CD14-positive monocyte (primary cell): ENCODE data around the gene CXXC5. TPM values are rescaled to one million over a fixed set of nuclear protein-coding genes. Genes with fewer than 3 reads are reported as not detected.

Experiments
- DNase-seq, 3 donors: peaks; one replicate each; pipeline ENCODE4 v3.0.0-alpha.2; 2011 to 2022
- H2AFZ ChIP-seq: 2 replicates; pipeline ENCODE4 v1.6.0; 2012; ENCODE audit warnings: mild to moderate bottlenecking, low read depth, low read length, inconsistent platforms; ENCODE audit not compliant: insufficient read depth, poor library complexity, severe bottlenecking
- H3K27ac ChIP-seq, 2 donors: 1 replicate in 1 of 2; 2 replicates in 1 of 2; pipeline ENCODE4 v1.5.1; 2012 to 2013; ENCODE audit warnings: low read length in 2 of 2, control low read depth in 1 of 2, inconsistent platforms in 1 of 2, low read depth in 1 of 2, mild to moderate bottlenecking in 1 of 2
- H3K27me3 ChIP-seq, 2 donors: one replicate each; pipeline versions ENCODE4 v1.6.0 to v1.6.1; 2011 to 2013; ENCODE audit warnings: low read length in 2 of 2; ENCODE audit not compliant: control insufficient read depth in 2 of 2, insufficient read depth in 2 of 2
- H3K36me3 ChIP-seq, 2 donors: replicated peaks in 1 of 2; 1 replicate in 1 of 2; 2 replicates in 1 of 2; pipeline versions ENCODE4 v1.5.1 to v1.6.1; 2012 to 2013; ENCODE audit warnings: low read length in 2 of 2, control low read depth in 1 of 2, inconsistent platforms in 1 of 2, mild to moderate bottlenecking in 1 of 2; ENCODE audit not compliant: insufficient read depth in 2 of 2, control insufficient read depth in 1 of 2
- H3K4me1 ChIP-seq, 2 donors: 1 replicate in 1 of 2; 2 replicates in 1 of 2; pipeline versions ENCODE4 v1.5.1 to v1.6.1; 2012 to 2013; ENCODE audit warnings: low read length in 2 of 2, control low read depth in 1 of 2, inconsistent platforms in 1 of 2, mild to moderate bottlenecking in 1 of 2, moderate library complexity in 1 of 2; ENCODE audit not compliant: insufficient read depth in 2 of 2, control insufficient read depth in 1 of 2
- H3K4me2 ChIP-seq: replicated peaks from 2 replicates; pipeline ENCODE3; 2012; ENCODE audit warnings: low read length, moderate library complexity, mild to moderate bottlenecking; ENCODE audit not compliant: poor library complexity, severe bottlenecking; ENCODE audit errors: extremely low read depth
- H3K4me3 ChIP-seq, 3 experiments: fragments of 200-600 bp in 1 of 3; sonication (generic) in 1 of 3; replicated peaks in 1 of 3; 1 replicate in 2 of 3; 2 replicates in 1 of 3; pipeline ENCODE4 v1.5.1; 2011 to 2013; ENCODE audit warnings: low read length in 3 of 3, mild to moderate bottlenecking in 3 of 3, control low read depth in 2 of 3, low read depth in 2 of 3, inconsistent platforms in 1 of 3, moderate library complexity in 1 of 3
- H3K79me2 ChIP-seq: 2 replicates; pipeline ENCODE4 v1.6.0; 2012; ENCODE audit warnings: mild to moderate bottlenecking, control low read depth, inconsistent platforms, low read length, moderate library complexity; ENCODE audit not compliant: insufficient read depth
- H3K9ac ChIP-seq: 2 replicates; pipeline ENCODE4 v1.6.0; 2017; ENCODE audit warnings: low read length, mild to moderate bottlenecking; ENCODE audit not compliant: insufficient read depth, poor library complexity, severe bottlenecking
- H3K9me3 ChIP-seq, 2 donors: replicated peaks in 1 of 2; 1 replicate in 1 of 2; 2 replicates in 1 of 2; pipeline versions ENCODE4 v1.5.1 to v1.6.1; 2012 to 2013; ENCODE audit warnings: low read length in 2 of 2, control low read depth in 1 of 2; ENCODE audit not compliant: control insufficient read depth in 1 of 2, insufficient read depth in 1 of 2
- H4K20me1 ChIP-seq: 2 replicates; pipeline ENCODE4 v1.6.0; 2012; ENCODE audit warnings: mild to moderate bottlenecking, low read length, control low read depth, moderate library complexity; ENCODE audit not compliant: insufficient read depth
- H3K27ac Mint-ChIP-seq, 7 donors: one replicate each; pipeline ENCODE4 v1.8.0; 2020; ENCODE audit warnings: mild to moderate bottlenecking in 7 of 7, mixed read lengths in 7 of 7, moderate library complexity in 6 of 7, inconsistent platforms in 2 of 7
- H3K27me3 Mint-ChIP-seq, 3 donors: one replicate each; pipeline ENCODE4 v1.8.0; 2021 to 2022; ENCODE audit warnings: low read depth in 3 of 3, mild to moderate bottlenecking in 3 of 3, mixed read lengths in 3 of 3, moderate library complexity in 3 of 3, inconsistent platforms in 1 of 3
- H3K36me3 Mint-ChIP-seq, 2 donors: one replicate each; pipeline ENCODE4 v1.8.0; 2020; ENCODE audit warnings: mixed read lengths in 2 of 2, inconsistent platforms in 1 of 2, mild to moderate bottlenecking in 1 of 2
- H3K4me1 Mint-ChIP-seq: one replicate; pipeline ENCODE4 v1.8.0; 2020; ENCODE audit warnings: mild to moderate bottlenecking, mixed read lengths
- H3K4me3 Mint-ChIP-seq, 2 donors: one replicate each; pipeline ENCODE4 v1.8.0; 2020; ENCODE audit warnings: mild to moderate bottlenecking in 2 of 2, mixed read lengths in 2 of 2, moderate library complexity in 1 of 2
- H3K9me3 Mint-ChIP-seq, 7 donors: one replicate each; pipeline ENCODE4 v1.8.0; 2020 to 2022; ENCODE audit warnings: mixed read lengths in 7 of 7, mild to moderate bottlenecking in 6 of 7, moderate library complexity in 6 of 7, inconsistent platforms in 2 of 7
- WGBS: methylation state at CpG from one replicate; pipeline ENCODE4 v1.1.5; 2013; ENCODE audit warnings: missing lambda C conversion rate; ENCODE audit not compliant: insufficient coverage; 5-methylcytosine and 5-hydroxymethylcytosine counted together
- intact Hi-C, 2 donors: fragments of 100-400 bp; cut with micrococcal nuclease; formaldehyde crosslinking; loops; one replicate each; pipeline versions ENCODE4 v1.15.0 to v1.15.1; 2023
- polyA plus RNA-seq, 3 donors: library from polyadenylated mRNA; depleted of rRNA in 1 of 3; unstranded in 2 of 3; stranded (reverse) in 1 of 3; fragments of 300-500 nt in 2 of 3; fragments of >200 nt in 1 of 3; fragmentation: Illumina TruSeq in 2 of 3; gene quantifications; 1 replicate in 2 of 3; 2 replicates in 1 of 3; pipeline ENCODE4 v1.2.3, GENCODE V29; 2012 to 2021
- TF ChIP-seq, protein P1 (sequence below): fragments of 200-600 bp; IDR thresholded peaks from one replicate; pipeline ENCODE4 v1.8.0; 2022; ENCODE audit warnings: antibody characterized with exemption, mild to moderate bottlenecking

The CXXC5 gene
- polyA plus RNA-seq, 3 donors, result 22.4 to 37.2 (median 33.7) TPM

DNA sequence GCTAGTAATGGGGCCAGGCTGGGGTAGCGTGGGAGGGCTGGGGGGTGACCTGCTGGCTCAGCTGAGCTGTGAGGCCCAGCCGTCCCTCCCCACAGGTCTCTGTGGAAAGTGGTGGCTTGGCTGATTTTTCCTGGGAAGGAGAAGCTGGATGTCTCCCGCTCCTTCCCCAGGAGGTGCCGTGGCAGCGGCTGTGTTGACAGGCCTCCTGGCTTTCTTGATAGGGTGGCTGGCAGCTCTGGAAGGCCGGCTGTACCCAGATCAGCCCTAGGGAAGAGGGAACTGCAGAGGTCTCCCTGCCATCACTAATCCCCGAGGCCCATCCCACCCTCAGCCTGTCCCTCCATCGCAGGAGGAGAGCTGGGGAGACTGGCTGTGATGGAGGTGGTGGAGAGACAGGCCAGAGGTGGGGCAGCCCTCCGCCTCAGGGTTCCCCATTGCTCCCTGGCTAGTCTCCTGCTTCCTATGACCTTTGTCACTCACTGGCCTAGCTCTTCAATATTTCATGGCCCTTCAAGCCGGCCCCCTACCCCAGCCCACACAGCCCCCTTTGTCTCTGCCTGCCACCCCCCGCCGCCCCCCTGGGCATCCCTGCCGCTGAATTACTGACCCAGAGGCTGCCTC is 6.8 kb downstream of the CXXC5 start:
- peaks cover 5 to 39% of the 10 kb centered on the region in 2 donors for H3K27me3 ChIP-seq
- Mint-ChIP-seq H3K27ac (peak overlapping the region in 1 of 7 donors; percentile 74), H3K9me3 (peaks cover 0 to 13% (median 2%) of the 10 kb centered on the region in 7 donors), H3K27me3 (peaks cover 31 to 67% (median 43%) of the 10 kb centered on the region in 3 donors), H3K4me1 (peaks cover 70% of the 10 kb centered on the region), H3K36me3 (peaks cover 28 to 40% of the 10 kb centered on the region in 2 donors), H3K4me3 (peak overlapping the region; percentile 30 to 31)
- no peaks in the 10 kb centered on the region for H3K9me3 ChIP-seq
- peaks cover 63 to 72% of the 10 kb centered on the region in 2 donors for H3K4me1 ChIP-seq
- H2AFZ ChIP-seq, result no peak overlapping the region
- peaks cover 51% of the 10 kb centered on the region for H4K20me1 ChIP-seq
- H3K4me2 ChIP-seq, result no peak overlapping the region
- H3K4me3 ChIP-seq, result no peak overlapping the region
- no peaks in the 10 kb centered on the region for H3K36me3 ChIP-seq
- intact Hi-C loops, result no loop called here
- TF ChIP-seq, protein P1, sequence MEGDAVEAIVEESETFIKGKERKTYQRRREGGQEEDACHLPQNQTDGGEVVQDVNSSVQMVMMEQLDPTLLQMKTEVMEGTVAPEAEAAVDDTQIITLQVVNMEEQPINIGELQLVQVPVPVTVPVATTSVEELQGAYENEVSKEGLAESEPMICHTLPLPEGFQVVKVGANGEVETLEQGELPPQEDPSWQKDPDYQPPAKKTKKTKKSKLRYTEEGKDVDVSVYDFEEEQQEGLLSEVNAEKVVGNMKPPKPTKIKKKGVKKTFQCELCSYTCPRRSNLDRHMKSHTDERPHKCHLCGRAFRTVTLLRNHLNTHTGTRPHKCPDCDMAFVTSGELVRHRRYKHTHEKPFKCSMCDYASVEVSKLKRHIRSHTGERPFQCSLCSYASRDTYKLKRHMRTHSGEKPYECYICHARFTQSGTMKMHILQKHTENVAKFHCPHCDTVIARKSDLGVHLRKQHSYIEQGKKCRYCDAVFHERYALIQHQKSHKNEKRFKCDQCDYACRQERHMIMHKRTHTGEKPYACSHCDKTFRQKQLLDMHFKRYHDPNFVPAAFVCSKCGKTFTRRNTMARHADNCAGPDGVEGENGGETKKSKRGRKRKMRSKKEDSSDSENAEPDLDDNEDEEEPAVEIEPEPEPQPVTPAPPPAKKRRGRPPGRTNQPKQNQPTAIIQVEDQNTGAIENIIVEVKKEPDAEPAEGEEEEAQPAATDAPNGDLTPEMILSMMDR, result no peak
- no peak overlapping the region for H3K27ac ChIP-seq
- H3K79me2 ChIP-seq, result peaks cover 78% of the 10 kb centered on the region
- 79% methylated on average over 8 of the region's 13 CpGs for WGBS
- H3K9ac ChIP-seq, result no peak overlapping the region
- DNase-seq, result no peak

DNA sequence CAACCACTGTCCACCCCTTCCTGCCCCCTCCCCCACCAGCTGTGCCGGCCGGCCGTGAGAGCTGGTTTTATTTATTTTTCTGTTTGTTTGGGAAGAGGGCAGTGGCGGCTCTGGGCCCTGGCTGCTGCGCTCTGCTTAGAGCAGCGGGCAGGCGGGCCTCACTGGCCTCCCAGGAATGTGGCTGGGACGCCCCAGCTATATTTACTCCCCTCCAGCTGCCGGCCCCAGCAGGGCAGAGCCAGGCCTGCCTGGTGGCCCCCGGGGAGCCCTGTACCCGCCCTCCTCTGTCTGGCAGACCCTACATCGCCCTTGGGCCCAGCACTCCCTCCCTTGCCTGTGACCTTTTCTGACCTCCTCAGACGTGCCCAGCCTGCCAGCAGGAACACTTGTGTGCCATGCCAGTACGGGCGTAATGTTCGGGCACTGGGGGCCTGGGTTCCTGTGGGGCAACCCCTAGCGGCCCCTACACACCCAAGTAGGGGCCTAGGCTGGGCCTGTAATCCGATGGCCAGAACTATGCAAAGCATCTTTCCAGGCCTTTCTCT is 7.7 kb downstream of the CXXC5 start:
- 58% methylated on average over 14 of the region's 18 CpGs for WGBS
- Histone ChIP-seq H3K4me2 (no peak overlapping the region), H3K9ac (no peak overlapping the region), H3K27ac (no peak overlapping the region), H3K9me3 (no peaks in the 10 kb centered on the region), H3K79me2 (peaks cover 76% of the 10 kb centered on the region), H3K27me3 (peaks cover 0 to 31% of the 10 kb centered on the region in 2 donors), H3K4me3 (no peak overlapping the region), H3K36me3 (no peaks in the 10 kb centered on the region), H3K4me1 (peaks cover 63 to 71% of the 10 kb centered on the region in 2 donors), H2AFZ (no peak overlapping the region), H4K20me1 (peaks cover 44% of the 10 kb centered on the region)
- H3K36me3 Mint-ChIP-seq, result peaks cover 28 to 40% of the 10 kb centered on the region in 2 donors
- H3K27me3 Mint-ChIP-seq, result peaks cover 29 to 59% (median 37%) of the 10 kb centered on the region in 3 donors
- intact Hi-C loops, result no loop called here
- H3K9me3 Mint-ChIP-seq, result peaks cover 0 to 6% (median 0%) of the 10 kb centered on the region in 7 donors
- H3K4me3 Mint-ChIP-seq, result no peak overlapping the region
- DNase-seq, result no peak
- H3K4me1 Mint-ChIP-seq, result peaks cover 70% of the 10 kb centered on the region
- TF ChIP-seq, protein P1, result no peak
- no peak overlapping the region for H3K27ac Mint-ChIP-seq
